Fibroblast of mammary gland (primary cell): ENCODE measurements around the gene CHST11.

Experiments used
- DNase-seq: peaks from one replicate; pipeline ENCODE4 v3.0.0-alpha.2; 2010; ENCODE audit warnings: low read depth
- H3K4me3 ChIP-seq: 2 replicates; pipeline ENCODE4 v1.5.1; 2011; ENCODE audit warnings: low read depth, mild to moderate bottlenecking, low read length, moderate library complexity; ENCODE audit not compliant: control insufficient read depth
- CTCF ChIP-seq: conservative IDR thresholded peaks from 2 replicates; pipeline ENCODE4 v1.5.1; 2011; ENCODE audit warnings: low read depth, low read length, inconsistent platforms; ENCODE audit not compliant: control insufficient read depth, insufficient read depth

CHST11 gene

GRCh38 chr12:104538891-104539462 lies 82.2 kb downstream of the CHST11 start:
- no peak for DNase-seq
- no peak for TF ChIP-seq CTCF
- no peak overlapping the region for H3K4me3 ChIP-seq

GRCh38 chr12:104544836-104545235 lies 88.1 kb downstream of the CHST11 start:
- no peak for DNase-seq
- TF ChIP-seq CTCF: no peak
- H3K4me3 ChIP-seq: no peak overlapping the region

GRCh38 chr12:104546575-104546974 lies 89.8 kb downstream of the CHST11 start:
- no peak overlapping the region for H3K4me3 ChIP-seq
- no peak for DNase-seq
- no peak for TF ChIP-seq CTCF

GRCh38 chr12:104547235-104547634 lies 90.5 kb downstream of the CHST11 start:
- no peak for DNase-seq
- TF ChIP-seq CTCF: no peak
- no peak overlapping the region for H3K4me3 ChIP-seq

- peak; percentile 5 for TF ChIP-seq CTCF
- no peak overlapping the region for H3K4me3 ChIP-seq
- peak; percentile 68 for DNase-seq
Measured at GRCh38 chr12:104549815-104550480, 93.2 kb downstream of the CHST11 start.

GRCh38 chr12:104551313-104551931 lies 94.7 kb downstream of the CHST11 start:
- no peak overlapping the region for H3K4me3 ChIP-seq
- DNase-seq: no peak
- TF ChIP-seq CTCF: no peak
